GM12864 (cell line): ENCODE data around the gene FAM72C.
"Not testable (repeated sequence)": the region's sequence is repeated elsewhere in the genome, so short reads cannot be mapped to it uniquely, and the experiment has no call there.

ENCODE experiments used
- DNase-seq: peaks from one replicate; pipeline ENCODE4 v3.0.0-alpha.2; 2011; ENCODE audit warnings: low read depth
- H3K4me3 ChIP-seq: 2 replicates; pipeline ENCODE4 v1.5.1; 2011; ENCODE audit warnings: mild to moderate bottlenecking, low read depth, low read length, control low read depth

The FAM72C gene

DNA sequence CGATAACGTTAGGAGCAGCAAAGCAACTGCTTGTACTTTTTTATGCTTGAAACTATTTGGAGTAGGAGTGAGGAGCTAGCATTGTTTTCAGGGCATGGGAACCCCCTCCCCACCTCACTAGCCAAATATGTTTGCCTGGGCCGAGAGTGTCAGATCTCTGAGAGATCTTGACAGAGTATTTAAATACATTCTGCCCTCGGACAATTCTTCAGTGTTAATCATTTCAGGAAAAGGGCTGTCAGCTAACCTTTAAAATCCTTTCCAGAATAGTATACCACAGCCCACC, 17.6 kb upstream of the FAM72C start:
- not testable (repeated sequence) for DNase-seq, H3K4me3 ChIP-seq

DNA sequence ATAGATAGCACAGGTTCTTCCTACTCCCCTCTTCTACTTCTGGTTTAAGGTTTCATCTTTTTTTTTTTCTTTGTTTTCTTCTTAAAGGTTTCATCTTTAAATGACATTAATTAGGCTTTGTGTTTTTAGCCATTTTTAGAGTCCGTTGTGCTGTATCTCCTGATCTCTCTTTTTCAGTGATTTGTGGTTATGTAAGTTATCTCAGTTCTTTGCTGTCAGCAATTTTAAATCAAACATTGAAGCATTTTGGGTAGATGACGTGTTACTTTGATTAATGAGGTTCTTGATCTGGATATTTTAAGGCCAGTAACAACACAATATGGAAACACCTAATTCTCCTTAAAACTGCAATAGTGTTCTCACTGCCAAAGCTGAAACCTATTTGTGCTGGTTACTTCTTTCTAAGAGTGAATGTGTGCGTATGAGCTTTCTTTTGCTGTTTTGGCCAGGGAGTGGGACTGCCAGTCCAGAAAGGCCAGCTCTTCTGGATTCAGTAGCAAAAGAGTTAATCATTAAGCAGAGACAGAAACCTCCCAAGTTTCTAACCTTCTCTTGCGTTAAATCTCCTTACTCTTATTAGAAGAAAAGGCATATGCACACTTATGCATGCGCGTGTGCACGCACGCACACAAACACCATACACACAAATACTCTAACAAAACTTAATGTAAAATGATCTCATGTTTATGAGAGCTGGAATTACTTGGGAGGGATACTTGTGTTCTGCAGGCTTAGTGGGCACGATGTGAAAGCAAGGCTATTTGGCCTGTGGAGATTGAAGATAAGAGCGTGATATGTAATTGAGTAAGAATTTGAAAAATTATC, 17.0 kb upstream of the FAM72C start:
- not testable (repeated sequence) for H3K4me3 ChIP-seq, DNase-seq

DNA sequence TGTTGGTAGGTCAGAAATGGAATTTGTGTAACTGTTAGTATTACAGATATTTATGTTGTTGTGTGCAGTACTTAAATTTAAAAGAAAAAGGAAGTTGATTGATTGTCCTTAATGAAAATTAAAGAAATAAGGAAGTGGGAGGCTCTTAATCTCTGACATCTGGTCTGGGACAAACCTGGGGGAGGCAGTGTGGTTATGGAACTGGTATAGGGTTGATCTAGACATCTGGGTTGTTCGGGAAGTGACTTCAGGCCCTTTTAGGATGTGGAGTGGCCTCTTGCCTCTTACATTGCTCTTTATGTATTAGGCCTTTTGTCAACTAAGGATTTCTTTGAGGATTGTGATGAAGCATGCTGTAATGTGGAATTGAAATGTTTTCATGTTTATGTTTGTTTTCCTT, 16.1 kb upstream of the FAM72C start:
- not testable (repeated sequence) for DNase-seq, H3K4me3 ChIP-seq

DNA sequence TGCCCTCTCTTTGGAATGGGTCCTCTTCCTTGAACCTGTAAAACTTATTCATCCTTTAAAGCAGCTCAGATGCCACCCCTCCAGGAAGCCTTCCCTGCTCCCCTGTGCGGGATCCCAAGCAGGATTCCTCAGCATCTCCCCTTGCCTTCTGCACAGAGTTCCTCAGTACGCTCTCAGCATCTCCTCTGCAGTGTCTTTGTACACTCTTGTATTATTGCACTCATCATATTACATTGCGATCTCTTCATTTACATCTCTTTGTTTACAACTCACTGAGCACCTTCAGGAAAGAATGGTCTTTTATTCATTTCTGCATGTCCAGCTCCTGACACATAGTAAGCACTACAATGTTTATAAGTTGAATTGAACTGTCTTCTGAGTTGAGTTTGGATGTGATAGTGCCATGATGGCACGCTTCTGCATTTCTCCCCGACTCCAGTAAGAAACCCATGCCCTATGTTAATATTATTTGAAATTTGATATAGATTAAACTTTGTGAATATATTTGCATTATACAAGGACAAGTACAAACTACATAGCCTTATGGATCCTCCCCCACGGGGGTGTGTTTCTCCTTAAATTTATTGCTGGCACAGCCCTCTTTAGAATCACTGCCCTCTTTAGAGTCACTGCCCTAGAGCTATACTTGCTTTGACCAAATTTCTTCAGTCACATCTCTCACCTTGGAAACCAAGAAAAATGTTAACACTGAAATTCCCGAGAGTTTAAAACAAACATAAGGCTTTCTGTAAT, 13.1 kb upstream of the FAM72C start:
- not testable (repeated sequence) for H3K4me3 ChIP-seq, DNase-seq

DNA sequence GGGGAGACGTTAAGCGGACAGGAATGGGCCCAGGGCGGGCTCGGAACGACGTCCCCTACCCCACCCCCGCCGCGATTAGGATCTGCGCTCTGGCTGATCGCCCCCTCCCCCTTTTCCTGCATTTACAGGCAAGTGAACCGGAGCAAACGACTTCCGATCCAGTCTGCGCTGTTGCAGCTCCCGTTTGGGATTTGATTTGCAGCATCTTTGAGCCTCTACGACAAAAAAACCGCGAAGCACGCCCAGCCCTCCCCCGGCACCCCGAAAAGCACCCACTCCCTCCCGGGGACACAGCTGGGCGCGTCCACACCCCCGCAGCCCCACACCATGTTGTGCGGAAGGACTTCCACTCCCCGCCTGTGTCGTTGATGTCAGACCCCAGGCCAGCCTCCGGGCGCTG, 2.6 kb upstream of the FAM72C start:
- DNase-seq, result not testable (repeated sequence)

DNA sequence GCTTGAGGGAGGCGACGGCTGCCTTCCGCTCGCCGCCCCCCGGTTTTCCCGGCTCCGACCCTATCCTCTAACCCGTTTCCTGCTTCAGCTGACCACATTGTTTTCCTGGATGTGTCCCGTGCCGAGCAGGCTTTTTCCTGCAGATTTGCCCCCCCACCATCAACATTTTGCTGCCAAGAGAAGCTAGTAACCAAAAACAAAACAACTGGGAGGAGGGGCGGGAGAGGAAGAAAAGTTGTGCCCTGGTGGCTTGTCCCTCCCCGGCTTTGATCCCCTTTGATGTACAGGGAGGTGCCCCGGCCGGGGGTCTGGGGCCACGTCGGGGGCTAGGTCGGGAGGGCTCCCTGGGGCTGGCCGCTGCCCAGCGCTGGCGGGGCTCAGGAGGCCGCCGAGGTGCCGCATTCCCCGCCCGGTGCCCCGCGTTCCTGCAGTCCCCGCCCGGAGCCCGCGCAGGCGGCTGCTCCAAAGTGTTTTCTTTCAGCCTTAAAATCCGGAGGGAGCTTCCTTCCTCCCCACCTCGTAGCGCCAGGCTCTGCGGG, 2.2 kb upstream of the FAM72C start:
- not testable (repeated sequence) for DNase-seq, H3K4me3 ChIP-seq

More for the DNA sequence above, 2.6 kb upstream of the FAM72C start:
- H3K4me3 ChIP-seq, result not testable (repeated sequence)

DNA sequence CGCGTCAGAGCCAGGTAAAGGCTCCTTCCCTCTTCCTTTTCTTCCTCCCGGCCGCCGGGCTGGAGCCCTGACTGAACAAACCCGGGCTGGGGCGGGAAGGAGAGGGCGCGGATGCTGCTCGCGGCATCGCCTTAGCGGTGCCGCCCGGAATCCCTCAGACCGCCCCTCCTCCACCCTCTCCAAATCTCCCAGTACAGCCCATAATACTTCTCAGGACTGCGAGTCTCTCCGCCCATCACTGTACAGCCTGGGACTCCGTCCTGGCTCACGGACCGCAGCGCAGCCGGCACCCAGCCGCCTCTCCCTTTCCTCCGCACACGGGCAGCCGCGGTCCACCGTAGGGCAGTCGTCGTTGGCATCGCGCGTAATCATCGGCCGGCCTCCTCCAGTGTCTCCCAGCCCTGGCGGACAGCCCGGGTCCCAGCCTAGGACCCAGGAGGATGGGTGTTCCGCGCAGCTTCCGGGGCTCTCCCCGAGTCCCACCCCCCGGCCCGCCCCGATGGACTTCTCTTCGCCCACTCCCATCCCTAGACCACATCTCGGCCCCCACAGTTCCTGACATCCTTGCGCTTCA, 1.1 kb upstream of the FAM72C start:
- H3K4me3 ChIP-seq, DNase-seq: not testable (repeated sequence)

DNA sequence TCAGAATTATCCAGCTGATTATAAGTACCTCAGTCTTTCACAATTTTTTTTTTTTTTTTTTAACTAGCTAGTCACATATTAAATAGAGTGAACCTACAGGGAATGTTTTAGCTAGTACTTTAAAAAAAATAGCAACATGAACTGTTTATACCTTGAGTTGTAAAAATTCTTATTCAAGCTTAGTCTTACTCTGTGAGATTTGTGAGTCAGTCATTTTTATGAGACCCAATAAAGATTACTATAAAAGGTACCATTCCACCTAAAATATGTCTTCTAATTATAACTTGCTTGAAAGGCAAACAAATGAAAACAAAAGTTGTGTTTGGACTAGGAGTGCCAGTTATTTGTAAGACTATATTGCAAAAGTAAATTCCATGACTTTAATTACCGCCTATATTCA, 5.9 kb downstream of the FAM72C start:
- not testable (repeated sequence) for H3K4me3 ChIP-seq, DNase-seq

DNA sequence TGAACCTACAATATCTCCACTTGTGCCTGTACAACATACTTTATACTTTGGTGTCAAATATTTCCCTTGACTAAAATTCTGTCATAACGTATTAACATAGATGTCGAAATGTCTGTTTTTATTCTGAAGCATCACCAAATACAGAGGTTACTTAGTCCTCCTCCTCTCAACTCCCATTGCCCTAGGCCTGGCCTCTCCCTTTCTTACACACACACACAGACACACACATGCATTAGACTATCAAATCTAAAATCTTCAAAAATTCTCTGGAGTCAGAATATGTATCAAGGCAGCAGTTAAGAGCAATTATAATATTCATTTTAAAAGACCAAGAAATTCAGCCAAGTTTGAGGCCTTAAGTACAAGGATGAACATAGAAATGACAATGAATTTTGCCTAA, 7.5 kb downstream of the FAM72C start:
- not testable (repeated sequence) for H3K4me3 ChIP-seq, DNase-seq

DNA sequence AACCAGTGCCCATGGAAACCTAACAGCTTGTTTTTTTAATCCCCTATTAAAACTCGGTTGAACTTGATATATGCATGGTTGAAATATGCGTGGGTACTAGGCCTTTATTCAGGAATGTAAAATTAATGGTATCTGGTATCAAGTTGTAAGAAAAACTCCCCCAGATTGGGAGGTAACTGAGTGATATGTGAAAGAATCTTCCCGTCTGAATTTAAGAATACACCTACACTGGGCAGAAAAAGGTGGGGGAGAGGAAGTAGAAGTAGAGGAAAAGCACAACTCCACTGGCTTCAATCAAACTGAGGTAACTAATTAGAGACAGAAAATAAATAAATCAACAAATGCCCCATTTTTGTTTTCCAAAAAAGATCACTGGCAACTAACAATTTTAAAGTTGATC, 15.9 kb downstream of the FAM72C start:
- H3K4me3 ChIP-seq, DNase-seq: not testable (repeated sequence)

DNA sequence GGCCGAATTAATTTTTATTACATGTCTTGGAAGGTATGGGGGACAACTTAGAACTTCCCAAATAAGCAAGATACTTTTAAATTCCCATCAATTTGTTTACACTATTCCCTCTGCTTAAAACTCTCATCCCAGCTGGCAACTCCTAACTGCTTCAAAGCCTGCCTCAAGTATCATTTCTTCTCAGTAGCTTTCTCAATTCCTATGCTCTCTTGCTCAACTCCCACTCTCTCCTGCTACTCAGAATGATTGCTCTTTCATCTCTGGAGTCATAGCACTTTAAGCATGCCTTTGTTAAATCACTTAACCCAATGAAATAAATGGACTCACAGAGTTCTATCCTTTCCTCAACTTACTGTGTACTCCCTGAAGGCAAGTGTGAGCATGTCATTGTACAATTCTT, 18.9 kb downstream of the FAM72C start:
- DNase-seq, H3K4me3 ChIP-seq: not testable (repeated sequence)

DNA sequence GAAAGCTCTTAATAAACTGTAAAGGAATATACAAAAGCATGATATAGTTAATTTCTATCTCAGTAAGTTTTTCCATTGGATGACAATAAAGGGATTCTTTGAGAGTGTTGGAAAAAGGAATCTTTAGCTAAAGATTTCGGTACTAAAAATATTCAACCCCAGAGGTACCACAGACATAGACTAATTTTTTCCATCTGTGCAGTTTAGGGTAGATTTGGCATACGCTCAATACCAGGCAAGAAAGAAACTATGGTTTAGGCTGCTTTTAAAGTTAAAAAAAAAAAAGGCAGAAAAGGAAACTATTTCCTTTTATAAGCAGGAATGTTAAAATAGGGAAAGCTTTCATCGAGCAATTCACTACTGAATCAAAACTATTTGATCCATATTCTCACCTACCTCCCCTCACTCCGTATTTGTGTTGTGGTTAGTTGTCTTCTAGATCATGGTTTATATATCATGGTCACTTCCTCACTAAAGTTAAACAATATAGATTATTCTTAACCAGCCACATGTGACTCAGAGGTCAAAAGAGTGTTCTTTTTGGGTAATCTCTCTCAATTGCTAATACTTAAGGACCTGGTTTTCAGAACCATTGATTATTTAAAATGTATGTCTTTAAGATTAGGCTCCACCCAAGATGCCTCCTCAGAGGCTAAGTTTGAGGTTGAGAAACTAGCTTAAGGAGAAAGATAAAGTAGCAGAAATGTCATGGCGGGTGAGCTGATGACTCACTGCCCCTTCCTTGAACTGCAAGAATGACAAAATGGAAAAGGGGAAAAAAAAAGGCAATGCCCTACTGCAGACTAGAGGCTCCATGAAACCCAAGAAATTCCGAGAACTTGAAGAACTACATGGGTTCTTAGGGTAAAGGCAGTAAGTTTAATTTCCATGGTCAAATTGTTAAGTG, 20.0 kb downstream of the FAM72C start:
- not testable (repeated sequence) for H3K4me3 ChIP-seq, DNase-seq

DNA sequence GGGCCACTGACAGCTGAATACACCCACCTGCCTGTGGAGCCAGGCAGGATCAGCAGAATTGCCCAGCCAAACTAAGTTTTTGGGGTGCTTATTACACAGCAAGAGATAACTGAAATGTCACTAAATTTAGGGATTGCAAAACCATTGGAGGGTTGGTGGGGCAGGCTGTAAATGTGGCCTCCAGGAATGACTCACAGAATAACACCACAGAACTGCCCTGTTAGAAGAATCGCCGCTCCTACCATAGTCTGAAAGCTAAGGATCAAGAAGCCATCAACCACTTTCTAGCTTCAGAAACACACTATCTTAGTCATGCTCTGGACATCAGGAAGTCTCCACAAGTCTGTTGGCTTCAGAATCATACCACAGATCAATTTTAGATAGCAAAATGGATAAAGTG, 24.0 kb downstream of the FAM72C start:
- not testable (repeated sequence) for DNase-seq, H3K4me3 ChIP-seq

DNA sequence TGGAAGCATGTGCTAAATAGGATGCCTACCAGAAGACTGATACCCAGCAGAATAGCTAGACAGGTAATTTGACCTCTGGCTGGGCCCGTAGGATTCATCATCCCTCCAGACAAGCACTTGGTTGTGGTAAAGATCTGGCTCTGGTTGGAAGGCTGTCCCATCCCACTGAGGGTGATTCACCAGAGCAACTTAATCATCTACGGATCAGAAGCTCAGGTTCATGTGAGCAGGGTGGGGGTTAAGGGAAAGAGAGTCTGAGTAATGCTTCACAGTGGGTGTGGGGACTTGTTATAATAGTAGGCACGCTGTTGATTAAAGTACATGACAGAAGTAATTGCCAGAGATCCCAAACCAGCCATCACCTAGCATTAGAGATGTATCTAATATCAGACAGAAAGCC, 26.5 kb downstream of the FAM72C start:
- DNase-seq, result not testable (repeated sequence)

DNA sequence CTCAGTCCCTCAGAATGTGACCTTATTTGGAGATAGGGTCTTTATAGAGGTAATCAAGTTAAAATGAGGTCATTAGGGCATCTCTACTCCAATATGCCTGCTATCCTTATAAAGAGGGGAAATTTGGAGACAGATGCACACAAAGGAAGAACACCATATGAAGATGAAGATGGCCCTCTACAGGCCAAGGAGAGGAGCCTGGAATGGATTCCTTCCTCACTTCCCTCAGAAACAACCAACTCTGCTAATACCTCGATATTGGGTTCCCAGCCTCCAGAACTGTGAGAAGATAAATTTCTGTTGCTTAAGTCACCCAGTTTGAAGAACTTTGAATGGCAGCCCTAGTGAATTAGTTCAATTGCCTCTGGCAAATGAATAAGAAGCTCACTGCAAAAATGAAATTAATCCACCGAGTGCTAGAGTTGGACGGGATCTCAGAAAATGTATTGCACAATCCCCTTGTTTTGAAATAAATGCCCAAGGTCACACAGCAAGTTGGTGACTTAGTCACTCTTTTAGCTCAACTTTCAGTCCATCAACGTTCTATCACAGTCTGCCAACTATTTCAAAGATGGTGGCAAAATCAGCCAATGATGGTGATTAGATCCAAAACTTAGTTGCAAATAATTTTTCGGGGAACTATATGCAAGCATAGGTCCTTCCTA, 27.1 kb downstream of the FAM72C start:
- H3K4me3 ChIP-seq, DNase-seq: not testable (repeated sequence)

More for the DNA sequence above, 26.5 kb downstream of the FAM72C start:
- H3K4me3 ChIP-seq, result not testable (repeated sequence)

DNA sequence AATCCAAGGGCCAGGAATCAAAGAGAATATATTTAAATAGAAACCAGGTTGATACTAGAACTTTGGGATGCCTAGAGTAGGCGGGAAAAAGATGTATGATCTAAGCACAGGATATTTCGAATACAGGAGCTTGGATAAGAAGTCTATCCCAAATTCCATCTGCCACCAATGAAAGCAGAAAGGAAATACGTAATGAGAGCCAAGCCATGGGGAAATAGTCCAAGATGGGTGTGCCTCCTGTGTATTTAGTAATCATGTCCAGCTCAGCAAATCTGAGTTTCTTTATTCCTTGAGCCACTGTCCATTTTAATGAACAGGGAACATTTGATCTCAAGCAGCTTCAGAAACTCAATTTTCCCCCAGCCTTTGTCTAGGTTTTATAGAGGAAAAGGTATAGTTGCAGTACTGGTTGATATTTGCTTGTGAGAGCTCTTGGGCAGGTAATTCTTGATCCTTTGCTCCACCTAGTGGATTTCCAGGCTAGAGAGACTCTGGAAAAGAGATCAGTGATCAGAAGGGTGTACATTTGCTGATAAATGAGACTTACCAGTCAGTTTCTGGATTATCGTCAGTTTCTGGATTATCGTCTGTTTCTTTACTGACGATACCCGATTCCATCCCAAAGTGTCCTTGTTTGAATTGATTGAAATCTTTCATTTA, 28.3 kb downstream of the FAM72C start:
- not testable (repeated sequence) for H3K4me3 ChIP-seq, DNase-seq

DNA sequence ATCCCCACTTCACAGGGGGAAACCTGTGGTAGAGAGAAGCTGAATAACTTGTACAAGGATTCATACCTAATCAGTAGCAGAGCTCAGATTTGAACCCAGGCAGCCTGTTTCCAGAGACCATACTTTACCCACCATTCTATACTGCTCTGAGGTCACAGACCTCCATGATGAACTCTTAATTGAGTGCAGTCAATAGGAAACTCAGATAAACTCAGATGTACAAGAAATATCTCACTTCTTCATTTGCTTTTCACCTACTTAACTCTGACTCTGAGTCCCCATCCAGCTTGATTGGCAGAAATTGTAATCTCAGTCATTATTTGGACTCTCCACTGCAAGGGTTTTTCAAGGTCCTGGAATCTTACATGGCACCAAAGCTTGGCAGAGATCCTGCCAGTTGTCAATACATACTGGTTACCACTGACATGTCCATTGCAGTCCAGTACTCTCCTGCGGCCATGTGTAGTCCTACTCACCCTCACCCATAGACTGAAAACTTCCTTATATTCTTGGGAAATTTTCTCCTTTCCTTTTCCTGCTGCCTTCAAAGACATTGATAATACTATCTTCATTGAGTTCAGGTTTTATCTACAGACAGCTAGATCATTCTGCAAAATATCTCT, 29.4 kb downstream of the FAM72C start:
- not testable (repeated sequence) for H3K4me3 ChIP-seq, DNase-seq
